Measurements from ENCODE around the gene UBE2E2. TPM values are rescaled to one million over a fixed set of nuclear protein-coding genes. Genes with fewer than 3 reads are reported as not detected.
A peak's percentile ranks its signal among the peaks of the same experiment; 100 is the strongest.
"Not testable (repeated sequence)": the region's sequence is repeated elsewhere in the genome, so short reads cannot be mapped to it uniquely, and the experiment has no call there.

Gene UBE2E2
- total RNA-seq, 2 experiments from 2014 or later: 5.7 to 7.2 TPM

DNA sequence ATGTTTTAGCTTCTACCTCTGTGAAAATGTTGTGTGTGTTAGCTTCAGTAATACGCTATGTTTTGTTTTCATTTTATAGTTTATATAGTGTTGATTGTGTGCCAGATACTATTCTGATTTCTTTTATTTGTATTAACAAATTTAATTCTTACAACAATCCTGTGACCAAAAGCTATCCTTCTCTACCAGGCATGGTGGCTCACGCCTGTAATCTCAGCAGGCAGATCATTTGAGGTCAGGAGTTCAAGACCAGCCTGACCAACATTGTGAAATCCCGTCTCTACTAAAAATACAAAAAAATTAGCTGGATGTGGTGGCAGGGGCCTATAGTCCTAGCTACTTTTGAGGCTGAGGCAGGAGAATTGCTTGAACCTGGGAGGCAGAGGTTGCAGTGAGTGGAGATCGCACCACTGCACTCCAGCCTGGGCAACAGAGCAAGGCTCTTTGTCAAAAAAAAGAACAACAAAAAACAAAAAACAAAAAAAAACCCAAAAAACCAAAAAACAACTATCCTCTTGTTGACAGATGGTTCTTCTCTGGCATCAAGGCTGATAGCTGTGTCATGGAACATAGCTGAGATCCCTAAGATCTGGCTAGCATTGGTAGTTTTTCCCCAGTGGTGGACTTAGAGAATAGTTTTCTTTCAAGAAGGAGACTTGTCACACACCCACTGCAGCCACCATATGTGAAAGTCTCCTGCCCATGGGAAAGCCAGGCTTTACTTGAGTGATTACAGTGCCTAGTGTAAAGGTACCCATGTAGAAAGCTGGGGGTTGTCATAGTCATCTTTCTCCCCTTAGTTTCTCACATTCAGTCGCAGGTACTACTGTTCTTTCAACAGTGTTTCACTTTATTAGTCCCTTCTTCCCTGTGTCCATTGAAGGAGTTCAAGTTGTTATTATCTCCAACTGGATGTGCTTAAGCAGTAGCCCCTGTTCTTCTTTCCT lies 116.5 kb downstream of the UBE2E2 start:
- DNase-seq: no peak
- Mint-ChIP-seq H3K27me3 (no peaks in the 10 kb centered on the region), H3K27ac (no peak overlapping the region), H3K9me3 (peaks cover 6% of the 10 kb centered on the region), H3K4me1 (peaks cover 5% of the 10 kb centered on the region), H3K4me3 (no peak overlapping the region), H3K36me3 (peaks cover 9% of the 10 kb centered on the region)
- POLR2A ChIA-PET: no interaction called here
- no peak for ATAC-seq (ENCODE audit: low read depth)

- H3K4me3 Mint-ChIP-seq: no peak overlapping the region
- H3K27me3 Mint-ChIP-seq: no peaks in the 10 kb centered on the region
- peaks cover 7% of the 10 kb centered on the region for H3K36me3 Mint-ChIP-seq
- no peak overlapping the region for H3K27ac Mint-ChIP-seq
- peaks cover 15% of the 10 kb centered on the region for H3K4me1 Mint-ChIP-seq
- DNase-seq (no peak), ATAC-seq (ENCODE audit: low read depth) (no peak)
- peaks cover 6% of the 10 kb centered on the region for H3K9me3 Mint-ChIP-seq
- POLR2A ChIA-PET: no interaction called here
Observed at GRCh38 chr3:23320586-23321570, 117.8 kb downstream of the UBE2E2 start.

GRCh38 chr3:23324745-23325144 lies 121.6 kb downstream of the UBE2E2 start:
- Mint-ChIP-seq H3K36me3 (peaks cover 3% of the 10 kb centered on the region), H3K9me3 (no peaks in the 10 kb centered on the region), H3K4me1 (peaks cover 14% of the 10 kb centered on the region), H3K27ac (no peak overlapping the region), H3K27me3 (no peaks in the 10 kb centered on the region), H3K4me3 (peak overlapping the region; percentile 2)
- DNase-seq (no peak), ATAC-seq (ENCODE audit: low read depth) (no peak)
- POLR2A ChIA-PET: no interaction called here

DNA sequence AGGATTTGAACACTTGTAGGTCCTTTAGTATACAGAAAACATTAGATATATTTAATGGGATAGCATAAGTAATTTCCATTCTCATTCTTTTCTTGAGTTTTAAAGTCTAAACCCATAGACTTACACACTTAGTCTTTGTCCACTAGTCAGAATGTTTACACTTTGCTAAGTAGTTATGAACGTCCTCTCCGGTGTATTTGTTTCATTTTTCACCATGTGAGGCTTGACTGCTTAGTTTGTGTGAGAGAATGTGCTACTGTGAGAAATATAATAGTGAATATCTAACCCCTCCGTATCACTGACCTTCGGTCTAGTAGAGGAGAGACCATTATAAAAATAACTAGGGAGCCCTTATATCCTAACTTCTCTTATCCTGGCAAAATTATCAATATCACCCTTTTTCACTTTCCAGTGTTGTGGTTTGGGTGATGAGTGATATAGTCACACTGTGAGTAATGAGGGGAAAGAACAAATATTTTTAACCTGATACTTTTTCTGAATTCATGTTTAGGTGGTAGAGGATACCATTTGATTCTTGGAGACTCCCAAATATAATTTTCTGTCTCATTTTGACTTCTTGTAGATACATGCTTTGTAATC lies 122.4 kb downstream of the UBE2E2 start:
- ATAC-seq (ENCODE audit: low read depth) (no peak), DNase-seq (no peak)
- H3K4me3 Mint-ChIP-seq: no peak overlapping the region
- H3K27ac Mint-ChIP-seq: no peak overlapping the region
- peaks cover 14% of the 10 kb centered on the region for H3K4me1 Mint-ChIP-seq
- POLR2A ChIA-PET: no interaction called here
- no peaks in the 10 kb centered on the region for H3K27me3 Mint-ChIP-seq
- H3K36me3 Mint-ChIP-seq: peaks cover 3% of the 10 kb centered on the region
- no peaks in the 10 kb centered on the region for H3K9me3 Mint-ChIP-seq

DNA sequence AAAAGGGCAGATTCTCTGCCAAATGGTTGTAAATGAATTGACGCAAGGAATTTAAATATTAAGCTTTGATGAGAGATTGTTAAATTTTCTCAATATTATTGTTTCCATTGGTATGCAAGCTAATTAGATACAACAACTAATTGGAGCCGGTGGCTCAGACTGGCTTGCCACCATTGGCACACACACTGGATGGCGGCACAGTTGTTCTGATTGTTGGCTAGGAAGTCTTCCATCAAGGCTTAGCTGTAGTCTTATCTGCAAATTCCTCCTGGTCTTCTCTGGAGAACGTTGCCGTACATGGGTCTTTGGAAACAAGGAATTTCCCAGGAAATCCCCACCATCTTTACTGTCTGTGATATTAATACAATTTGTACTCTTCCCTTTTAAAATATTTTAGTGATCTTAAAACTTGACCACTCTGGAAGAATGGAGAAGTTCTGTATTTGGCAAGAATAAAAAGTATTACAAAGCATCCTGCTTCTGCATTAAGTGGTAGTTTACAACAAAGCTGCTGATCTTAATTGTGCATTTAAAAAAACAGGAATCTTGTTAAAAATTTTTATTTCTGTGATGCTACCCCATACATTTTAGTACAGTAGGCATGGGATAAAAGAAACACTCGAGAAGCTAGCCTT lies 126.5 kb downstream of the UBE2E2 start:
- Mint-ChIP-seq H3K9me3 (no peaks in the 10 kb centered on the region), H3K4me1 (peaks cover 11% of the 10 kb centered on the region), H3K27me3 (no peaks in the 10 kb centered on the region), H3K27ac (no peak overlapping the region), H3K36me3 (peaks cover 3% of the 10 kb centered on the region), H3K4me3 (no peak overlapping the region)
- DNase-seq (no peak), ATAC-seq (ENCODE audit: low read depth) (no peak)
- POLR2A ChIA-PET: no interaction called here

DNA sequence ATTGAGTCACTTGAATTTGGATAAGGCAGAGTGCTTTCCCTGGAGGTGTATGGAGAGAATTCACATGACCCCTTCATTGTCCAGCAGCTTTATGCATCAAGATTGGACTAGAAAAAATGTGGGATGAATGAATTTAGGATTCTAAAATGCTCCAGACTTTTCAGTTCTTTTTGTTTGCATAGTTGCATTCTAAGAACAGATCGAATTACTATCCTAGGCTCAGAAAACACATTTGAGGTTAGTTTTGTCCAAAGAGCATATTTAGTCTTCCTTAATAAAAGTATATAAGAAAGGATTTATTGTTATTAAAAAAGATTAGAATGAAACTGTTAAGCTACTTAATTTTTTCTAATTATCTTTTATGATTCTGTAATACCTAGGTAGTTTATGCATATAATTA lies 127.4 kb downstream of the UBE2E2 start:
- Mint-ChIP-seq H3K4me3 (no peak overlapping the region), H3K9me3 (no peaks in the 10 kb centered on the region), H3K27me3 (no peaks in the 10 kb centered on the region), H3K4me1 (peaks cover 2% of the 10 kb centered on the region), H3K36me3 (peaks cover 2% of the 10 kb centered on the region), H3K27ac (no peak overlapping the region)
- DNase-seq (no peak), ATAC-seq (ENCODE audit: low read depth) (no peak)
- POLR2A ChIA-PET: no interaction called here

- Mint-ChIP-seq H3K4me1 (no peaks in the 10 kb centered on the region), H3K27me3 (no peaks in the 10 kb centered on the region), H3K9me3 (no peaks in the 10 kb centered on the region), H3K27ac (no peak overlapping the region), H3K36me3 (no peaks in the 10 kb centered on the region), H3K4me3 (no peak overlapping the region)
- ATAC-seq (ENCODE audit: low read depth) (no peak), DNase-seq (no peak)
- POLR2A ChIA-PET: no interaction called here
Observed at GRCh38 chr3:23331141-23331935, 128.2 kb downstream of the UBE2E2 start.

GRCh38 chr3:23333633-23334032 lies 130.5 kb downstream of the UBE2E2 start:
- POLR2A ChIA-PET: no interaction called here
- no peaks in the 10 kb centered on the region for H3K36me3 Mint-ChIP-seq

GRCh38 chr3:23336853-23337252 lies 133.7 kb downstream of the UBE2E2 start:
- DNase-seq; H3K27me3 Mint-ChIP-seq; H3K36me3 Mint-ChIP-seq; H3K27ac Mint-ChIP-seq; H3K9me3 Mint-ChIP-seq; H3K4me3 Mint-ChIP-seq; ATAC-seq (ENCODE audit: low read depth); H3K4me1 Mint-ChIP-seq; POLR2A ChIA-PET: not testable (repeated sequence)

More at GRCh38 chr3:23333633-23334032, 130.5 kb downstream of the UBE2E2 start:
- H3K4me1 Mint-ChIP-seq: no peaks in the 10 kb centered on the region
- no peak overlapping the region for H3K27ac Mint-ChIP-seq
- no peak for ATAC-seq (ENCODE audit: low read depth)
- no peak for DNase-seq
- no peak overlapping the region for H3K4me3 Mint-ChIP-seq
- no peaks in the 10 kb centered on the region for H3K9me3 Mint-ChIP-seq
- H3K27me3 Mint-ChIP-seq: no peaks in the 10 kb centered on the region

GRCh38 chr3:23341147-23341838 lies 138.2 kb downstream of the UBE2E2 start:
- H3K27ac Mint-ChIP-seq: no peak overlapping the region
- no peak for DNase-seq
- no peaks in the 10 kb centered on the region for H3K27me3 Mint-ChIP-seq
- ATAC-seq (ENCODE audit: low read depth): no peak
- H3K9me3 Mint-ChIP-seq: peaks cover 2% of the 10 kb centered on the region
- POLR2A ChIA-PET: no interaction called here
- peaks cover 2% of the 10 kb centered on the region for H3K36me3 Mint-ChIP-seq
- no peak overlapping the region for H3K4me3 Mint-ChIP-seq
- H3K4me1 Mint-ChIP-seq: no peaks in the 10 kb centered on the region

DNA sequence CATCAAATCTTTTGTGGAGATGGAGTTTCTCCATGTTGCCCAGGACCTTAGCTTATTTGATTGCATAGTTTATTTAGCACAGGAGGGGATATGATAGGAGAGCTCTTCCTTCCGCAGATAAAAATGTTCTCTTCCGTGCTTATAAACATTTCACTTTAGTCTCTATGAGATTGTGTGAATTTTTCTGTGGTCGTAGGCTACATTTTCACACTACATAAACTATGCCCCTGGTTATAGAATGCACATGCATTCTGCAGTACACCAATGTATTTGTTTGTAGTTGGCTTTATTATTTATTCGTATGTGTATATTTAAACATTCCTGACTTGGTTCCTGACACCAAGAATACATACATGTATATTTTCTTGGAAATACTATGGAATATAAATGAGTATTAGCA lies 139.2 kb downstream of the UBE2E2 start:
- Mint-ChIP-seq H3K36me3 (peaks cover 7% of the 10 kb centered on the region), H3K27me3 (no peaks in the 10 kb centered on the region), H3K4me3 (no peak overlapping the region), H3K9me3 (peaks cover 7% of the 10 kb centered on the region), H3K27ac (no peak overlapping the region), H3K4me1 (no peaks in the 10 kb centered on the region)
- DNase-seq: no peak
- ATAC-seq (ENCODE audit: low read depth): no peak
- POLR2A ChIA-PET: no interaction called here

DNA sequence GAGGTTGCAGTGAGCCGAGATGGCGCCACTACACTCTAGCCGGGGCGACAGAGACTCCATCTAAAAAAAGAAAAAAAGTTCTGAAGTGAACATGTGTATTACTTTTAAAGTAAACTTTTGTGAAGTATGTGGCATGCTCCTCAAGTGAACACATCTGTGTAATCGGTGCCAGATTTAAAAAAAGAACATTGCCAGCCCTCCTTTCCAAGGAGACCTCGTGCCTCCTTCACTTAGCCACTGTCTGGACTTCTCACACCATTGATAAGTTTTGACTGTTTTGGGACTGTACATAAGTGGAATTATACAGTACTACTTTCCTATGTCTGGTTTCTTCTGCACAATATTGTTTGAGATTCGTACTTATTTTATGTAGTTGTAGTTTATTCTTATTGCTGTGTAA lies 140.4 kb downstream of the UBE2E2 start:
- ATAC-seq (ENCODE audit: low read depth) (no peak), DNase-seq (no peak)
- Mint-ChIP-seq H3K36me3 (peaks cover 7% of the 10 kb centered on the region), H3K4me1 (no peaks in the 10 kb centered on the region), H3K9me3 (peaks cover 7% of the 10 kb centered on the region), H3K27me3 (no peaks in the 10 kb centered on the region), H3K27ac (no peak overlapping the region), H3K4me3 (no peak overlapping the region)
- POLR2A ChIA-PET: no interaction called here

Data from activated naive CD8-positive, alpha-beta T cell treated with anti-CD3 and anti-CD28 coated beads, Interleukin-2, amount 10 ng/mL, durations not matched to agents 7 days and 5 days (primary cell).